Keratinocyte (primary cell): ENCODE data around the gene WWC2. TPM values are rescaled to one million over a fixed set of nuclear protein-coding genes. Genes with fewer than 3 reads are reported as not detected.

ENCODE experiments used
- DNase-seq: peaks from one replicate; pipeline ENCODE4 v3.0.0-alpha.2; 2011; ENCODE audit warnings: low read depth, missing footprints, low spot score
- FAIRE-seq: peaks from 2 replicates; lab custom pipeline; 2011; peaks lifted over from hg19 to GRCh38; lab: Jason Lieb, UNC
- H2AFZ ChIP-seq: 2 replicates; pipeline ENCODE4 v1.6.0; 2012; ENCODE audit warnings: low read length, control low read depth, inconsistent platforms; ENCODE audit not compliant: control insufficient read depth
- H3K27ac ChIP-seq: 2 replicates; pipeline ENCODE4 v1.5.1; 2011; ENCODE audit warnings: low read length; ENCODE audit not compliant: control insufficient read depth, insufficient read depth
- H3K27me3 ChIP-seq: 3 replicates; pipeline ENCODE4 v1.6.0; 2011; ENCODE audit warnings: low read length; ENCODE audit not compliant: control insufficient read depth, insufficient read depth; ENCODE audit errors: extremely low read depth
- H3K36me3 ChIP-seq, 2 experiments: 2 replicates in 1 of 2; 3 replicates in 1 of 2; pipeline ENCODE4 v1.5.1; 2011; ENCODE audit warnings: low read length in 2 of 2, mild to moderate bottlenecking in 1 of 2; ENCODE audit not compliant: control insufficient read depth in 2 of 2, insufficient read depth in 2 of 2; ENCODE audit errors: extremely low read depth in 1 of 2
- H3K4me1 ChIP-seq: 3 replicates; pipeline ENCODE4 v1.5.1; 2011; ENCODE audit warnings: low read length; ENCODE audit not compliant: control insufficient read depth, insufficient read depth; ENCODE audit errors: extremely low read depth
- H3K4me2 ChIP-seq: 3 replicates; pipeline ENCODE4 v1.6.0; 2011; ENCODE audit warnings: low read depth, low read length; ENCODE audit not compliant: control insufficient read depth, insufficient read depth; ENCODE audit errors: extremely low read depth
- H3K4me3 ChIP-seq, 3 experiments: fragments of 200-600 bp in 1 of 3; sonication (generic) in 1 of 3; 2 replicates in 2 of 3; 3 replicates in 1 of 3; pipeline ENCODE4 v1.5.1; 2011 to 2016; ENCODE audit warnings: low read length in 3 of 3, mild to moderate bottlenecking in 3 of 3, control low read depth in 2 of 3, inconsistent platforms in 1 of 3, low read depth in 1 of 3, mixed read lengths in 1 of 3, mixed run types in 1 of 3, moderate library complexity in 1 of 3; ENCODE audit not compliant: control insufficient read depth in 2 of 3, insufficient read depth in 2 of 3; ENCODE audit errors: extremely low read depth in 1 of 3
- H3K79me2 ChIP-seq: 2 replicates; pipeline ENCODE4 v1.6.0; 2012; ENCODE audit warnings: low read length; ENCODE audit not compliant: control insufficient read depth, insufficient read depth
- H3K9ac ChIP-seq: 3 replicates; pipeline ENCODE4 v1.6.0; 2011; ENCODE audit warnings: low read length; ENCODE audit not compliant: control insufficient read depth, insufficient read depth; ENCODE audit errors: extremely low read depth
- H3K9me1 ChIP-seq: 3 replicates; pipeline ENCODE4 v1.6.0; 2011; ENCODE audit warnings: low read length; ENCODE audit not compliant: control insufficient read depth, insufficient read depth; ENCODE audit errors: extremely low read depth
- H3K9me3 ChIP-seq: 2 replicates; pipeline ENCODE4 v1.5.1; 2012; ENCODE audit warnings: low read depth, low read length; ENCODE audit not compliant: control insufficient read depth
- H4K20me1 ChIP-seq: 3 replicates; pipeline ENCODE4 v1.6.0; 2011; ENCODE audit warnings: low read length; ENCODE audit not compliant: control insufficient read depth, insufficient read depth; ENCODE audit errors: extremely low read depth
- CTCF ChIP-seq, 3 experiments: IDR thresholded peaks in 1 of 3; conservative IDR thresholded peaks in 1 of 3; optimal IDR thresholded peaks in 1 of 3; 2 replicates in 2 of 3; 3 replicates in 1 of 3; pipeline versions ENCODE3 to v1.5.1; 2011; ENCODE audit warnings: low read length in 3 of 3, mild to moderate bottlenecking in 3 of 3, moderate library complexity in 2 of 3, control low read depth in 1 of 3, inconsistent platforms in 1 of 3; ENCODE audit not compliant: insufficient read depth in 2 of 3; ENCODE audit errors: extremely low read depth in 1 of 3
- EZH2 ChIP-seq: IDR thresholded peaks from one replicate; pipeline ENCODE4 v1.6.1; 2012; ENCODE audit warnings: inconsistent platforms, mild to moderate bottlenecking, low read length, moderate library complexity
- dilution Hi-C: fragments of 300-500 bp; cut with MboI; formaldehyde crosslinking; loops from one replicate; pipeline ENCODE4 v1.7.0; 2020; ENCODE audit warnings: low sequenced_read_pairs; ENCODE audit not compliant: extremely low pct_ligation_motif_present
- polyA plus RNA-seq, 5 experiments: library from polyadenylated mRNA; depleted of rRNA in 3 of 5; stranded (reverse) in 3 of 5; stranded (forward) in 1 of 5; unstranded in 1 of 5; fragments of >200 nt; gene quantifications; 1 replicate in 1 of 5; 2 replicates in 3 of 5; 3 replicates in 1 of 5; pipeline versions ENCODE4 v1.2.1 to v1.2.3, GENCODE V29; 2011 to 2012; ENCODE audit warnings: missing spikeins in 2 of 5, low read depth in 1 of 5, low replicate concordance in 1 of 5

Gene WWC2
- polyA plus RNA-seq, 1 donor (not counting 4 experiments of a cell fraction or from before 2014, with no cell fraction given) = 15.4 TPM

GRCh38 chr4:183289688-183290087 lies 190.6 kb downstream of the WWC2 start:
- Histone ChIP-seq H3K36me3 (peaks cover 19 to 26% of the 10 kb centered on the region in 2 experiments), H2AFZ (no peak overlapping the region), H3K9me3 (no peaks in the 10 kb centered on the region), H3K4me2 (no peak overlapping the region), H3K27me3 (no peaks in the 10 kb centered on the region), H3K9ac (no peak overlapping the region), H3K4me3 (no peak overlapping the region), H4K20me1 (no peaks in the 10 kb centered on the region), H3K27ac (no peak overlapping the region), H3K4me1 (no peaks in the 10 kb centered on the region), H3K79me2 (no peaks in the 10 kb centered on the region), H3K9me1 (no peaks in the 10 kb centered on the region)
- dilution Hi-C loops = no loop called here
- TF ChIP-seq CTCF (optimal IDR thresholded peaks at IDR 0.05 in 1 of 3, IDR thresholded peaks at IDR 0.05 in 1 of 3, conservative IDR thresholded peaks at IDR 0.05 in 1 of 3; ENCODE audit: extremely low read depth in 1 of 3, insufficient read depth in 2 of 3, low read length in 3 of 3) = no peak
- no peak for TF ChIP-seq EZH2
- no peak for DNase-seq
- FAIRE-seq = no peak

DNA sequence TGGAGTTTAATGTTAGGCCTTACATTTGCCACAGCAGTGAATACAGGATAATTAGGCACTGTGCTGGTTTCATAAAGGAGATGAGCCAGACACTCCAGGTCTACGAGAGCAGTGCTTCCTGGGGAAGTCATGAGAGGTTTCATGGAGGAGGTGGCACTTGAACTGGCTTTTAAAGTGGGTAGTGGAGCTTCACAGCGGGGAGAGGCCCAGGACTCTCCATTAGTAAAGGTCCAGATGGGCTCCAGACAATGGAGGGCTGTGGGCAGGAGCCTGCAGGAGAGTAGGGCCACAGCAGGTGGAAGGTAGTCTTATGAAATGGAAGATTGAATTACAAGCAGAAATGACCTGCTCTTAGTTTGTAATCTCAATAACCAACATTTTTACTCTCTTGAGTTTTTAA lies 192.0 kb downstream of the WWC2 start:
- Histone ChIP-seq H3K9ac (no peak overlapping the region), H3K27ac (no peak overlapping the region), H3K4me3 (no peak overlapping the region), H3K9me3 (no peaks in the 10 kb centered on the region), H3K4me2 (no peak overlapping the region), H4K20me1 (no peaks in the 10 kb centered on the region), H3K4me1 (peaks cover 7% of the 10 kb centered on the region), H3K36me3 (peaks cover 19 to 21% of the 10 kb centered on the region in 2 experiments), H3K27me3 (no peaks in the 10 kb centered on the region), H2AFZ (no peak overlapping the region), H3K9me1 (no peaks in the 10 kb centered on the region), H3K79me2 (no peaks in the 10 kb centered on the region)
- dilution Hi-C loops = no loop called here
- DNase-seq = no peak
- TF ChIP-seq EZH2 (no peak), CTCF (optimal IDR thresholded peaks at IDR 0.05 in 1 of 3, IDR thresholded peaks at IDR 0.05 in 1 of 3, conservative IDR thresholded peaks at IDR 0.05 in 1 of 3; ENCODE audit: extremely low read depth in 1 of 3, insufficient read depth in 2 of 3, low read length in 3 of 3) (no peak)
- FAIRE-seq = no peak
